GDM1 (cell line): ENCODE measurements around the gene SLC44A5.
"Not testable (repeated sequence)": the region's sequence is repeated elsewhere in the genome, so short reads cannot be mapped to it uniquely, and the experiment has no call there.

ENCODE experiments used
- DNase-seq: peaks from one replicate; lab custom pipeline; 2025; lab: John Stamatoyannopoulos, UW

SLC44A5 gene

GRCh38 chr1:75449998-75450397, 160.9 kb downstream of the SLC44A5 start:
- DNase-seq = no peak

GRCh38 chr1:75444220-75444619, 166.7 kb downstream of the SLC44A5 start:
- no peak for DNase-seq

- DNase-seq = no peak
These were observed 170.6 kb downstream of the SLC44A5 start for GRCh38 chr1:75440274-75440673.

GRCh38 chr1:75438355-75438754, 172.6 kb downstream of the SLC44A5 start:
- DNase-seq = no peak

GRCh38 chr1:75431843-75432242, 179.1 kb downstream of the SLC44A5 start:
- no peak for DNase-seq

GRCh38 chr1:75430526-75430925, 180.4 kb downstream of the SLC44A5 start:
- no peak for DNase-seq

- no peak for DNase-seq
These were observed 184.2 kb downstream of the SLC44A5 start for GRCh38 chr1:75426688-75427087.

- DNase-seq = no peak
These were observed 185.8 kb downstream of the SLC44A5 start for GRCh38 chr1:75425001-75425650.

- no peak for DNase-seq
These were observed 187.3 kb downstream of the SLC44A5 start for GRCh38 chr1:75423616-75424015.

- no peak for DNase-seq
These were observed 187.8 kb downstream of the SLC44A5 start for GRCh38 chr1:75423136-75423535.

- DNase-seq = no peak
These were observed 189.5 kb downstream of the SLC44A5 start for GRCh38 chr1:75421371-75421770.

- no peak for DNase-seq
These were observed 195.7 kb downstream of the SLC44A5 start for GRCh38 chr1:75415187-75415586.

- DNase-seq = no peak
These were observed 198.3 kb downstream of the SLC44A5 start for GRCh38 chr1:75412616-75413015.

- not testable (repeated sequence) for DNase-seq
These were observed 206.2 kb downstream of the SLC44A5 start for GRCh38 chr1:75404681-75405080.

GRCh38 chr1:75403147-75403646, 207.7 kb downstream of the SLC44A5 start:
- not testable (repeated sequence) for DNase-seq

- no peak for DNase-seq
These were observed 210.2 kb downstream of the SLC44A5 start for GRCh38 chr1:75400716-75401115.

GRCh38 chr1:75396745-75397144, 214.2 kb downstream of the SLC44A5 start:
- DNase-seq = no peak

- DNase-seq = no peak
These were observed 214.7 kb downstream of the SLC44A5 start for GRCh38 chr1:75396260-75396659.

GRCh38 chr1:75394386-75395139, 216.4 kb downstream of the SLC44A5 start:
- no peak for DNase-seq

GRCh38 chr1:75392278-75392677, 218.6 kb downstream of the SLC44A5 start:
- DNase-seq = no peak

GRCh38 chr1:75375476-75376447, 235.2 kb downstream of the SLC44A5 start:
- DNase-seq = not testable (repeated sequence)

GRCh38 chr1:75373542-75374159, 237.3 kb downstream of the SLC44A5 start:
- no peak for DNase-seq
